HCEC 1CT (cell line): Measurements from ENCODE around the gene MBD6.

ENCODE experiments used
- DNase-seq: peaks from one replicate; pipeline ENCODE4 v3.0.0-alpha.2; 2017

Gene MBD6

GRCh38 chr12:57522011-57522886 lies at the start of gene MBD6:
MBD6 (plus strand) TSS chr12:57522824; CDS start chr12:57524304, 1,480 bp downstream.
- peak; percentile 89 for DNase-seq

- DNase-seq: no peak
Measured at GRCh38 chr12:57473392-57473791, 49.2 kb upstream of the MBD6 start.

DNA sequence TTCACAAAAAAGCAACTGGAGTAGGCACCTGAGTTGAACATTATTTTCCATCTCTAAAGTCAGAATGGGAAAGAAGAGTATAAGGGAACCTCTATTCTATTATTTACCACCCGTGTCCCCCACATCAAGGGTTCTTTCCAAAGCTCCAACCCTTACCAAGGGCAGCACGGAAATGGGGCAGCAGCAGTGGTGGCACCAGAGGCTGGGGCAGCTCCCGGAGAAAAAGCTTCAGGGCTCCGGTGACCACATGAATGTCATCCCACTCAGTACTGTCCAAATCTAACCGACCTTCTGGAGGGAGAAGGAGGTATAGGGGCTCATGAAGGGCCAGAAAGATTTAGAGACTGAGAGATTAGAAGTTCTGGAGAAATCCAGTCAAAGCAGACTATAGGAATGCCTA lies 48.7 kb upstream of the MBD6 start:
- no peak for DNase-seq

DNA sequence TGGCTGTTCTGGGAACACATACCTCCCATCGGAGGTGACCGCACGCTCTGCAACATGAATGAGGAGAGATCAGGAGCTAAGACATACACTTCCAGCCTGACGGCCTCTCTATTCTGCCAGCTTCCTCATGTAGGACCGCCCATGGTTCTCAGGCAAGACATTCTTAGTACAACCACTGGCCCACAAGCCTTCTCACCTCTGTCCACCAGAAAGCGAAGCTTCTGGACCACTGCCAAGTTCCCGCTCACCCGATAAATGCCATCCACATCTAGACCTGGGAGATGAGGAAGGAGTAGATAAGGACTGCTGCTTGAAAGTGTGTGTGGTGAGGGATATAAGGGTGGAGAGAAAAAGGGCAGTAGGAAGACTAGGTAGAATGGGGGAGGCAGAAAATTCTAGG lies 48.2 kb upstream of the MBD6 start:
- DNase-seq: no peak

- DNase-seq: no peak
Measured at GRCh38 chr12:57474862-57475261, 47.8 kb upstream of the MBD6 start.

DNA sequence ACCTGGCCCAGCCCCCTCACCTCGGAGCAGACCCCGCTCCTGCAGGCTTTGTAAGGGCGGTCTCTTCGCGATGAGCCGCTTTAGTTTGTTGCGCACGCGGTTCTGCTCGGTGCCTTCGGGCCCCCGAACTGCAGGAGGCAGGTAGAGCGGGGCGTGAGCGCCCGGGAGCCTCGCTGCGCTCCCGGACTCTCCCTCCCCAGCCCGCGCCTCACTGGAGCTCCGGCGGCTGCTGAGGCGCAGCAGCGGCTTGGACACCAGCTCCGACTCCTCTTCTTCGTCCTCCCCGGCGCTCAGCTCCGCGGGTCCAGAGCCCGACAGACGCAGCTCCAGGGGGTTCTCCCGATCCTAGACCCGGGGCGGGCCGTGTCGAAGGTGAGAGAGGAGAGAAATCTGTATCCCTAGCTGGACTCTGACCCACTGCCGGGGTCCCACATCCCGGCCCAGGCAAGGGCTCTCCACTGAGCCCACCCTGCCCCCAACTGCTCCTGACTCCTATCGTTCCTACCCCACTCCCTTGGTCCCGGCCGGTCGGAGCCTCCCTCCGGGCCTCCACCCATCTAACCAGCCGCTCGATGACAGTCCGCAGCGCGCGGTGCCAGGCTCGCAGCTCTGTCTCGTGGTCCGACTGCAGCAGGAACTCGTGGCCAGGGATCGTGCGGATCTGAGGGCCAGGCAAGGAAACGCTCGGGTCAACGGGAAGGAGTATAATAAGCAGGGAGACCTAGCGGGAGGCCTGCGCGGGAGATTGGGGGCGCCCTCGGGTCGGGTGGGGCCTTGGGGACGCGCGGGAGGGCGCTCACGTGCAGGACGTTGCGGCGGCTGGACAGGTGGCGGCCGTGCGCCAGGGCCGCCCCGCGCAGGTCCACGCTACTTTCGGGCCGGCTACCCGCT lies 47.1 kb upstream of the MBD6 start:
- no peak for DNase-seq

DNA sequence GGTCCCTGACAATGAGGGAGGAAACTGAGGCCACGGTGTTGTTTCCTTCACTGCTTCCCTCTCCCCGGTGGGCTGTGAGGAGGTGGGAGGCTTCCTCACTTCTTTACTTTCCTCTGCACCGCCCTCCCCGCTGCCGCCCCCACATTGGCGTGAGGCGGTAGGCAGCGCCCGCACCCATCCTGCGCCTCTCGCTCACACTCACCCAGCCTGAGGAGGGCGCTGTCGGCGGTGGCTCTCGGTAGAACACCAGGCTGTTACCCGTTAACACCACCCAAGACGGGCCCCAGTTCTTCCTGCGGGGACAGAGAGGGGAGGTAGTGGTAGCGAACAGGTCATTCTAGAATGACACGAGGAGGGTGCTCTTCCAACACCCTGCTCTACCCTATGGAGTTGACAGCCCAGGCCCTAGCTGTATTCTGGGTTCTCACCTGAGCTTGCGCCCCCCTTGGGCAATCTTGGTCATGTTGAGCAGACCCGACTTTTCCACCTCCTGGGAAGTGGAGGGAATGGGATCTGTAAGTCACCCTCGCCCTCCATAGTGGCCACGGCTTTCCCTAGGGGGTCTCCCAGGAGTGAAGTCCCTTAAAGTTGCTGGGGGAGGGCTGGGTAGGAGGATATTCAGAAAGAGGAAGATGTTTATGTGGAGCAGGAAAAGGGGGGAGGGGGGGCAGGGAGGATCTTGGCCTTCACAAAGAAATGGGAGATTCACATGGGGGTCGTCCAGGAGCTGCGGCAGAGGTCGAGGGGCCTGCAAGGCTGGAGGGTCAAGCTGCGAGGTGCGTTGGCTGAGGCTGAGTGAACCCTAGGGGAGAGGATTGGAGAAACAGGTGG lies 46.2 kb upstream of the MBD6 start:
- no peak for DNase-seq

- DNase-seq: no peak
Measured at GRCh38 chr12:57476993-57477709, 45.5 kb upstream of the MBD6 start.

DNA sequence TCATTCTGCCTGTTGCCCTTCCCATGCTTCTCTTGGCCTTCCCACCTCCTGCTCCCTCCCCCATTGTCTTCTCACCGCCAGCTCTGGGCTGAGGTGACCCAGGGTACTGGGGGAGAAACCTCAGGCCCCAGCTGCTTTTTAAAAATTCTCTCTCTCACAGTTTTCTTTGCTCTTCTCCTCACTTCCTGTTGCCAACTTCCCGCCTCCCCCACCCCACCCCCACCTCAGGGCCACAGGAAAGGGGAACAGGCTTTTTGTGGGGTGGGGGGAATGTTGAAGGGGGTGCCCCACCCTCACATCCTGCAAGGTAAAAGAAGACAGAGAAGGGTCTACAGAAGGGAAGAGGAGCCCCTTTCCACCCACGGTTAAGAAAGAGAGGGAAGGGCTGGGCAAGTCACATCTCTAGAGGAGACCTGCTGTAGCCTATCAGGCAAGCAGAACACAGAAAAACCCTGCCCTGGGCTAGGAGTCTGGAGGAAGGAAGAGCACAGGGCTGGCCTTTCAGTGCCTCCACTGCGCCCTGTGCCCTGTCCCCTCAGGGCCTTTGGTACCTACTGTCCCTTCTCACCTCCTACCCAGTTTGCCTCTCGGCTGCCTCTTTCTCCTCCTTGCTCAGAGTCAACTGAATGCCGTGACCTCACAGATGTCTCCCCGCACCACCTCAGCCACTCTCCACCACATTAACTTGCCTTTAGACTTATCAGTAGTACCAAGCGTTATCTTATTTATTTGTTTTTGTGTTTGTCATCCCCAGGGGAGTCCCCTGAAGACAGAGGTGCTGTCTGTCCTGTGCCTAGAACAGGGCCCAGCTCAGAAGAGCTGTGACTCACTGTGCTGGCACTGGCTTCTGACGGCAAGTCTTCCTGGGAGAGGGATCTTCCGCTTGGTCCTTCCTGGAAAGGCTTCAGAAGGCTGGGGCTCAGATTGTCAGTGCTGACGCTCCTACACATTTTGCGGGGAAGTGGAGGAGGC lies 44.6 kb upstream of the MBD6 start:
- no peak for DNase-seq

GRCh38 chr12:57479043-57479375 lies 43.6 kb upstream of the MBD6 start:
- DNase-seq: no peak

GRCh38 chr12:57479376-57480115 lies 43.1 kb upstream of the MBD6 start, which contains the start of gene ARHGAP9:
ARHGAP9 (minus strand) TSS chr12:57479866; CDS start chr12:57479406, 460 bp downstream.
- no peak for DNase-seq

DNA sequence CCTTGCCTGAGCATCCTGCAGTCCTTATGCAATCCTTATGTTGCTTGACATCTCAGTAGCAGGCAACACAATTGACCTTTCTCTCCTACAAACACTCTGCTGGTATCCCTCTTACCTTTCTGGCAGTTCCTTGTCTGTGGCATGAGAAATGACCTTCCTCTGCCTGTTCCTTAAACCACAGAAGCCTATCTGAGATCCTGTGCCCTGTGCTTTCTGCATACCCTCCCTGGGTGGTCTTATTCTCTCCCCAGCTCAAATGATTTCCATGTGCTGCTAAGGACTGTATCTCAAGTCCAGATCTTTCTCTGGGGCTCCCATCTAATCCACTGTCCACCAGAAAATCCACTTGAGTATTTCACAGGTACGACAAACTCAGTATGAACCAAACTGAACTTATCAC lies 41.0 kb upstream of the MBD6 start:
- no peak for DNase-seq

GRCh38 chr12:57483466-57483865 lies 39.2 kb upstream of the MBD6 start:
- DNase-seq: peak; percentile 23

GRCh38 chr12:57485695-57486094 lies 36.9 kb upstream of the MBD6 start:
- DNase-seq: no peak

DNA sequence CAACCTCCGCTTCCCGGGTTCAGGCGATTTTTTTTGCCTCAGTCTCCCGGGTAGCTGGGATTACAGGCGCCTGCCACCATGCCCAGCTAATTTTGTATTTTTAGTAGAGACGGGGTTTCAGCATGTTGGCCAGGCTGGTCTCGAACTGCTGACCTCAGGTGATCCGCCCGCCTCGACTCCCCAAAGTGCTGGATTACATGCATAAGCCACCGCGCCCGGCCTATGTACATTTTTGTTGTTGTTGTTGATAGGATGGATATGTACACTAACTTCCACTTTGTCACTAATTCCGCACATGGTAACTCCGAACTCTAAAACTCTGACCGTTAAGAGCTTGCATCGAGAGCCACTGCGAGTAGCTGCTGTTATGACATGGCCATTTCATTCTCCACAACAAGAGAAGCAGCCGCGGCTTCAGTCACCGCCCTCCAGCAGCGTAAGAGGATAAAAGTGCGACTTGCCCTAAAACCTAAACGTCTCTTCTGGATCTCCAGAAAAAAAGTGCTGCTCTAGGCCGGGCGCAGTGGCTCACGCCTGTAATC lies 35.5 kb upstream of the MBD6 start:
- DNase-seq: no peak

- DNase-seq: peak; percentile 97
Measured at GRCh38 chr12:57487597-57488401, 34.8 kb upstream of the MBD6 start, which contains the start of gene MARS1. MARS1 (plus strand) TSS chr12:57488068; CDS start chr12:57488091, 23 bp downstream.

- no peak for DNase-seq
Measured at GRCh38 chr12:57488402-57489156, 34.0 kb upstream of the MBD6 start.

DNA sequence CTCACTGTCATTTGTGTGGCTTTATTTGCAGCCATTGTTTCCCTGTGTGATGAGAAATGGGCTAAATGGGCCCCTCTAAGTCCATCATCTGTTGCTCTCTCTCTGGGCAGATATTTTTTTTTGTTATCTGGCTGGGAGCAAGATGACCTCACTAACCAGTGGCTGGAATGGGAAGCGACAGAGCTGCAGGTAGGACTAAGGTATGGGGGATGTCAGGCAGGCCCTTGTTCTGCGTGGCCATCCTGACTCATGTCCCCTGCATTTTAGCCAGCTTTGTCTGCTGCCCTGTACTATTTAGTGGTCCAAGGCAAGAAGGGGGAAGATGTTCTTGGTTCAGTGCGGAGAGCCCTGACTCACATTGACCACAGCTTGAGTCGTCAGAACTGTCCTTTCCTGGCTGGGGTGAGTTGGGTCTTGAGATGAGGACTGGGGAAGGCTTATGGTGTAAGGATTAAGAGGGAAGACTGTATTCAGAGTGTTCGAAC lies 33.4 kb upstream of the MBD6 start:
- DNase-seq: no peak
